Tibial artery (tissue), 4 donors: ENCODE measurements around the gene TUG1.

ENCODE experiments used
- DNase-seq, 2 donors: peaks; one replicate each; pipeline ENCODE4 v3.0.0-alpha.2; 2019
- H3K27ac ChIP-seq, 2 donors: fragments of 200-600 bp; sonication (generic) in 1 of 2; 1 replicate in 1 of 2; 2 replicates in 1 of 2; pipeline ENCODE4 v1.5.1; 2018 to 2019; ENCODE audit warnings: mild to moderate bottlenecking in 1 of 2
- H3K27me3 ChIP-seq, 2 donors: fragments of 200-600 bp; sonication (generic) in 1 of 2; one replicate each; pipeline versions ENCODE4 v1.5.1 to v1.6.0; 2016 to 2019
- H3K36me3 ChIP-seq, 3 donors: fragments of 200-600 bp; sonication (generic) in 2 of 3; one replicate each; pipeline ENCODE4 v1.5.1; 2016 to 2019; ENCODE audit warnings: mild to moderate bottlenecking in 2 of 3
- H3K4me1 ChIP-seq, 4 donors: fragments of 200-600 bp; sonication (generic) in 2 of 4; 1 replicate in 3 of 4; 2 replicates in 1 of 4; pipeline ENCODE4 v1.5.1; 2016 to 2019
- H3K4me3 ChIP-seq, 2 donors: fragments of 200-600 bp; sonication (generic) in 1 of 2; 1 replicate in 1 of 2; 2 replicates in 1 of 2; pipeline ENCODE4 v1.5.1; 2018 to 2019; ENCODE audit warnings: mild to moderate bottlenecking in 2 of 2
- H3K9me3 ChIP-seq, 3 donors: fragments of 200-600 bp; sonication (generic) in 1 of 3; one replicate each; pipeline ENCODE4 v1.5.1; 2016 to 2019
- CTCF ChIP-seq, 2 experiments: fragments of 200-600 bp in 1 of 2; fragments of 450-650 bp in 1 of 2; IDR thresholded peaks; one replicate each; pipeline ENCODE4 v1.5.1; 2017 to 2019; ENCODE audit warnings: antibody characterized with exemption in 2 of 2, mild to moderate bottlenecking in 1 of 2, moderate library complexity in 1 of 2
- intact Hi-C: fragments of 100-400 bp; cut with DNase I; formaldehyde crosslinking; loops from one replicate; pipeline ENCODE4 v1.15.0; 2023; ENCODE audit warnings: low total_unique reads

The TUG1 gene

GRCh38 chr22:31019191-31019930, 50.3 kb downstream of the TUG1 start:
- intact Hi-C loops, result no loop called here
- H3K4me1 ChIP-seq, result no peaks in the 10 kb centered on the region
- no peak for DNase-seq

GRCh38 chr22:31020334-31020733, 51.3 kb downstream of the TUG1 start:
- no peak for TF ChIP-seq CTCF (IDR thresholded peaks at IDR 0.05)
- no peaks in the 10 kb centered on the region for H3K4me1 ChIP-seq
- H3K9me3 ChIP-seq, result no peaks in the 10 kb centered on the region
- no peak overlapping the region for H3K4me3 ChIP-seq
- no peaks in the 10 kb centered on the region for H3K27me3 ChIP-seq
- H3K36me3 ChIP-seq, result no peaks in the 10 kb centered on the region
- intact Hi-C loops, result no loop called here
- H3K27ac ChIP-seq, result no peak overlapping the region
- DNase-seq, result no peak

More at GRCh38 chr22:31019191-31019930, 50.3 kb downstream of the TUG1 start:
- Histone ChIP-seq H3K36me3 (no peaks in the 10 kb centered on the region), H3K27me3 (no peaks in the 10 kb centered on the region), H3K27ac (no peak overlapping the region), H3K9me3 (no peaks in the 10 kb centered on the region), H3K4me3 (no peak overlapping the region)
- no peak for TF ChIP-seq CTCF (IDR thresholded peaks at IDR 0.05)

GRCh38 chr22:31022516-31022915, 53.5 kb downstream of the TUG1 start:
- H3K27me3 ChIP-seq, result no peaks in the 10 kb centered on the region
- intact Hi-C loops, result no loop called here
- H3K36me3 ChIP-seq, result no peaks in the 10 kb centered on the region
- DNase-seq, result no peak
- no peak for TF ChIP-seq CTCF (IDR thresholded peaks at IDR 0.05)
- no peak overlapping the region for H3K4me3 ChIP-seq
- no peak overlapping the region for H3K27ac ChIP-seq
- no peaks in the 10 kb centered on the region for H3K4me1 ChIP-seq
- H3K9me3 ChIP-seq, result no peaks in the 10 kb centered on the region
